IMR-90 (cell line): Measurements from ENCODE around the gene TFEB. TPM values are rescaled to one million over a fixed set of nuclear protein-coding genes. Genes with fewer than 3 reads are reported as not detected.

ENCODE experiments used
- ATAC-seq: fragments of 200-7000 bp; cut with Tn5 transposase; 2 replicates; pipeline ENCODE4 v1.9.1; 2020; ENCODE audit warnings: low read depth, mild to moderate bottlenecking, moderate library complexity
- BruUV-seq: library from RNA; stranded (reverse); fragments of 400-500 nt; replicated peaks from 2 replicates; lab custom pipeline; 2021; lab: Mats Ljungman, UMichigan
- CTCF ChIA-PET: fragments of 300-600 bp; formaldehyde crosslinking; extraction: SDS; loops from one replicate; lab custom pipeline; 2021; ENCODE audit warnings: antibody characterized with exemption; lab: Yijun Ruan, JAX
- POLR2A ChIA-PET: fragments of 300-600 bp; sonication (Branson Sonifier 250); formaldehyde crosslinking; loops from one replicate; lab custom pipeline; 2022; ENCODE audit warnings: antibody characterized with exemption; ENCODE audit not compliant: unreplicated experiment; lab: Charles Lee
- DNase-seq: peaks from one replicate; pipeline ENCODE4 v3.0.0; 2013
- H2AFZ ChIP-seq: replicated peaks from 2 replicates; pipeline ENCODE3; 2013; ENCODE audit warnings: low read length, mild to moderate bottlenecking; ENCODE audit not compliant: poor library complexity
- H2AK5ac ChIP-seq: 2 replicates; pipeline ENCODE4 v1.6.1; 2013; ENCODE audit warnings: low read depth, low read length, inconsistent platforms
- H2AK9ac ChIP-seq: replicated peaks from 2 replicates; pipeline ENCODE3; 2013; ENCODE audit warnings: mild to moderate bottlenecking, low read depth, low read length, moderate library complexity; ENCODE audit not compliant: poor library complexity
- H2BK120ac ChIP-seq: 2 replicates; pipeline ENCODE4 v1.6.1; 2013; ENCODE audit warnings: low read depth, low read length, inconsistent platforms
- H2BK15ac ChIP-seq: 3 replicates; pipeline ENCODE4 v1.6.1; 2013; ENCODE audit warnings: low read depth, low read length, inconsistent platforms
- H2BK20ac ChIP-seq: 2 replicates; pipeline ENCODE4 v1.6.1; 2013; ENCODE audit warnings: low read depth, mild to moderate bottlenecking, inconsistent platforms, low read length, moderate library complexity
- H2BK5ac ChIP-seq: 2 replicates; pipeline ENCODE4 v1.6.1; 2013; ENCODE audit warnings: mild to moderate bottlenecking, low read depth, low read length, inconsistent platforms; ENCODE audit not compliant: poor library complexity, severe bottlenecking
- H3K14ac ChIP-seq: replicated peaks from 2 replicates; pipeline ENCODE4 v1.6.1; 2013; ENCODE audit warnings: low read depth, low read length, inconsistent platforms
- H3K18ac ChIP-seq: 2 replicates; pipeline ENCODE4 v1.6.1; 2013; ENCODE audit warnings: low read depth, low read length, control low read depth
- H3K23ac ChIP-seq: 2 replicates; pipeline ENCODE4 v1.6.1; 2013; ENCODE audit warnings: low read depth, low read length, inconsistent platforms
- H3K27ac ChIP-seq: 2 replicates; pipeline ENCODE4 v1.5.1; 2013; ENCODE audit warnings: mild to moderate bottlenecking, control low read depth, low read length; ENCODE audit not compliant: insufficient read depth
- H3K27me3 ChIP-seq: 2 replicates; pipeline ENCODE4 v1.6.1; 2013; ENCODE audit warnings: low read length; ENCODE audit not compliant: control insufficient read depth, insufficient read depth
- H3K36me3 ChIP-seq: 2 replicates; pipeline ENCODE4 v1.6.1; 2013; ENCODE audit warnings: low read length, mixed read lengths; ENCODE audit not compliant: control insufficient read depth, insufficient read depth
- H3K4ac ChIP-seq: 2 replicates; pipeline ENCODE4 v1.6.1; 2013; ENCODE audit warnings: low read depth, low read length, inconsistent platforms
- H3K4me1 ChIP-seq: 2 replicates; pipeline ENCODE4 v1.6.1; 2013; ENCODE audit warnings: low read length, mixed read lengths; ENCODE audit not compliant: control insufficient read depth, insufficient read depth
- H3K4me2 ChIP-seq: 2 replicates; pipeline ENCODE4 v1.6.1; 2013; ENCODE audit warnings: low read depth, mild to moderate bottlenecking, control low read depth, low read length, moderate library complexity
- H3K4me3 ChIP-seq: 2 replicates; pipeline ENCODE4 v1.5.1; 2013; ENCODE audit warnings: low read depth, mild to moderate bottlenecking, control low read depth, low read length, moderate library complexity; ENCODE audit not compliant: insufficient read depth
- H3K56ac ChIP-seq: 2 replicates; pipeline ENCODE4 v1.6.1; 2013; ENCODE audit warnings: low read length, inconsistent platforms; ENCODE audit not compliant: insufficient read depth; ENCODE audit errors: extremely low read depth
- H3K79me1 ChIP-seq, 2 experiments: 2 replicates each; pipeline ENCODE4 v1.6.1; 2013; ENCODE audit warnings: low read length in 2 of 2, inconsistent platforms in 1 of 2, low read depth in 1 of 2
- H3K9ac ChIP-seq: 2 replicates; pipeline ENCODE4 v1.6.1; 2013; ENCODE audit warnings: low read depth, low read length, control low read depth
- H3K9me1 ChIP-seq: 2 replicates; pipeline ENCODE4 v1.6.1; 2013; ENCODE audit warnings: low read length, inconsistent platforms; ENCODE audit not compliant: insufficient read depth
- H3K9me3 ChIP-seq: 2 replicates; pipeline ENCODE4 v1.6.1; 2013; ENCODE audit warnings: low read length; ENCODE audit not compliant: control insufficient read depth, insufficient read depth
- H4K20me1 ChIP-seq: 2 replicates; pipeline ENCODE4 v1.6.1; 2013; ENCODE audit warnings: low read length, inconsistent platforms; ENCODE audit not compliant: insufficient read depth
- H4K5ac ChIP-seq: 2 replicates; pipeline ENCODE4 v1.6.1; 2013; ENCODE audit warnings: mild to moderate bottlenecking, low read depth, low read length, control low read depth
- H4K8ac ChIP-seq, 2 experiments: 2 replicates each; pipeline ENCODE4 v1.6.1; 2013; ENCODE audit warnings: low read depth in 2 of 2, low read length in 2 of 2, control low read depth in 1 of 2, inconsistent platforms in 1 of 2
- H4K91ac ChIP-seq: 2 replicates; pipeline ENCODE4 v1.6.1; 2013; ENCODE audit warnings: low read depth, low read length, inconsistent platforms; ENCODE audit not compliant: insufficient read depth
- BHLHE40 ChIP-seq: fragments of 150-350 bp; IDR thresholded peaks from 2 replicates; pipeline ENCODE4 v1.6.1; 2016; ENCODE audit warnings: mild to moderate bottlenecking, low read depth, low read length
- CEBPB ChIP-seq: IDR thresholded peaks from 2 replicates; pipeline ENCODE4 v1.6.1; 2012; ENCODE audit warnings: low read depth, low read length, improper control_type of control experiment
- CHD1 ChIP-seq: IDR thresholded peaks from 2 replicates; pipeline ENCODE4 v1.6.1; 2012; ENCODE audit warnings: low read depth, low read length, improper control_type of control experiment
- ELK1 ChIP-seq: fragments of 150-350 bp; IDR thresholded peaks from 2 replicates; pipeline ENCODE4 v1.6.1; 2016; ENCODE audit warnings: low read depth, mild to moderate bottlenecking, low read length, moderate library complexity, borderline replicate concordance
- FOS ChIP-seq: fragments of 150-350 bp; IDR thresholded peaks from 2 replicates; pipeline ENCODE4 v1.6.1; 2016; ENCODE audit warnings: low read depth, low read length
- MAFK ChIP-seq: IDR thresholded peaks from 2 replicates; pipeline ENCODE4 v1.6.1; 2012; ENCODE audit warnings: low read depth, low read length, improper control_type of control experiment
- MAZ ChIP-seq: IDR thresholded peaks from 2 replicates; pipeline ENCODE4 v1.6.1; 2012; ENCODE audit warnings: low read depth, mild to moderate bottlenecking, low read length, improper control_type of control experiment, moderate library complexity, borderline replicate concordance
- MXI1 ChIP-seq: IDR thresholded peaks from 2 replicates; pipeline ENCODE4 v1.6.1; 2012; ENCODE audit warnings: low read depth, mild to moderate bottlenecking, low read length, moderate library complexity, borderline replicate concordance
- NFE2L2 ChIP-seq: fragments of 150-350 bp; IDR thresholded peaks from 2 replicates; pipeline ENCODE4 v1.6.1; 2016; ENCODE audit warnings: low read depth, mild to moderate bottlenecking, low read length
- POLR2A ChIP-seq: IDR thresholded peaks from 2 replicates; pipeline ENCODE4 v1.6.1; 2012; ENCODE audit warnings: mild to moderate bottlenecking, low read depth, low read length
- RFX5 ChIP-seq: IDR thresholded peaks from 2 replicates; pipeline ENCODE4 v1.8.0; 2012; ENCODE audit warnings: low read depth, mild to moderate bottlenecking, low read length, moderate library complexity
- WGBS, 2 experiments: methylation state at CpG; one replicate each; pipeline versions ENCODE4 v1.1.5 to v1.1.7; 2013; ENCODE audit warnings: missing lambda C conversion rate in 2 of 2; ENCODE audit not compliant: insufficient read length in 1 of 2; ENCODE audit errors: extremely low coverage in 2 of 2; 5-methylcytosine and 5-hydroxymethylcytosine counted together
- dilution Hi-C: fragments of 300-500 bp; cut with HindIII; formaldehyde crosslinking; loops from one replicate; pipeline ENCODE4 v1.14.3; 2018; ENCODE audit warnings: low sequenced_read_pairs; ENCODE audit not compliant: unreplicated experiment
- in situ Hi-C: fragments of 300-500 bp; cut with MboI; formaldehyde crosslinking; loops from 3 replicates; pipeline ENCODE4 v1.14.3; 2019; ENCODE audit warnings: low sequenced_read_pairs, inconsistent platforms, mixed read lengths
- intact Hi-C: fragments of 100-400 bp; cut with micrococcal nuclease; formaldehyde crosslinking; loops from 2 replicates; pipeline ENCODE4 v1.10.0; 2022
- polyA plus RNA-seq, 3 experiments: library from polyadenylated mRNA; depleted of rRNA; stranded (reverse); fragments of >200 nt; gene quantifications; 2 replicates each; pipeline ENCODE4 v1.2.3, GENCODE V29; 2012; ENCODE audit warnings: low replicate concordance in 1 of 3
- total RNA-seq: library from RNA; depleted of rRNA; stranded (reverse); fragments of >200 nt; gene quantifications from 2 replicates; pipeline ENCODE4 v1.2.3, GENCODE V29; 2012
- TF ChIP-seq, protein P1 (sequence below): fragments of 150-350 bp; IDR thresholded peaks from 2 replicates; pipeline ENCODE4 v1.6.1; 2017; ENCODE audit warnings: mild to moderate bottlenecking, antibody characterized with exemption, low read length, low read depth
- TF ChIP-seq, protein P2 (sequence below): conservative IDR thresholded peaks from 2 replicates; pipeline ENCODE4 v1.5.1; 2012; ENCODE audit warnings: mild to moderate bottlenecking, low read depth, low read length, improper control_type of control experiment

Gene TFEB
- total and polyA plus RNA-seq, 2 of the 4 experiments (the other 2 are of a cell fraction), result 4.5 to 4.9 TPM

GRCh38 chr6:41636833-41637193, 98.6 kb downstream of the TFEB start:
- Histone ChIP-seq H3K4me2 (no peak overlapping the region), H4K20me1 (no peaks in the 10 kb centered on the region), H3K27ac (no peak overlapping the region), H4K91ac (no peak overlapping the region), H3K79me1 (no peaks in the 10 kb centered on the region), H2BK20ac (no peak overlapping the region), H3K23ac (no peak overlapping the region), H3K36me3 (no peaks in the 10 kb centered on the region), H4K8ac (no peak overlapping the region), H3K4me1 (no peaks in the 10 kb centered on the region), H3K27me3 (peaks cover 92% of the 10 kb centered on the region), H2BK120ac (no peak overlapping the region), H4K5ac (no peak overlapping the region), H2AFZ (no peak overlapping the region), H3K9ac (no peak overlapping the region), H3K14ac (no peak overlapping the region), H3K56ac (no peak overlapping the region), H3K9me3 (no peaks in the 10 kb centered on the region; the same call in 1 of the 2 replicates), H3K9me1 (no peaks in the 10 kb centered on the region), H3K18ac (no peak overlapping the region), H3K4ac (no peak overlapping the region), H2AK5ac (no peak overlapping the region), H3K4me3 (no peak overlapping the region), H2BK5ac (no peak overlapping the region), H2BK15ac (no peak overlapping the region), H2AK9ac (no peak overlapping the region)
- dilution Hi-C loops, result no loop called here
- in situ Hi-C loops, result no loop called here
- ChIA-PET POLR2A (no interaction called here), CTCF (no interaction called here)
- TF ChIP-seq FOS, result no peak
- no peak for TF ChIP-seq NFE2L2
- TF ChIP-seq BHLHE40, result no peak
- no peak for TF ChIP-seq ELK1
- TF ChIP-seq MAFK, result no peak
- TF ChIP-seq MXI1, result no peak
- TF ChIP-seq POLR2A, result no peak
- TF ChIP-seq, protein P1, sequence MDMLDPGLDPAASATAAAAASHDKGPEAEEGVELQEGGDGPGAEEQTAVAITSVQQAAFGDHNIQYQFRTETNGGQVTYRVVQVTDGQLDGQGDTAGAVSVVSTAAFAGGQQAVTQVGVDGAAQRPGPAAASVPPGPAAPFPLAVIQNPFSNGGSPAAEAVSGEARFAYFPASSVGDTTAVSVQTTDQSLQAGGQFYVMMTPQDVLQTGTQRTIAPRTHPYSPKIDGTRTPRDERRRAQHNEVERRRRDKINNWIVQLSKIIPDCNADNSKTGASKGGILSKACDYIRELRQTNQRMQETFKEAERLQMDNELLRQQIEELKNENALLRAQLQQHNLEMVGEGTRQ, result no peak
- TF ChIP-seq, protein P2, sequence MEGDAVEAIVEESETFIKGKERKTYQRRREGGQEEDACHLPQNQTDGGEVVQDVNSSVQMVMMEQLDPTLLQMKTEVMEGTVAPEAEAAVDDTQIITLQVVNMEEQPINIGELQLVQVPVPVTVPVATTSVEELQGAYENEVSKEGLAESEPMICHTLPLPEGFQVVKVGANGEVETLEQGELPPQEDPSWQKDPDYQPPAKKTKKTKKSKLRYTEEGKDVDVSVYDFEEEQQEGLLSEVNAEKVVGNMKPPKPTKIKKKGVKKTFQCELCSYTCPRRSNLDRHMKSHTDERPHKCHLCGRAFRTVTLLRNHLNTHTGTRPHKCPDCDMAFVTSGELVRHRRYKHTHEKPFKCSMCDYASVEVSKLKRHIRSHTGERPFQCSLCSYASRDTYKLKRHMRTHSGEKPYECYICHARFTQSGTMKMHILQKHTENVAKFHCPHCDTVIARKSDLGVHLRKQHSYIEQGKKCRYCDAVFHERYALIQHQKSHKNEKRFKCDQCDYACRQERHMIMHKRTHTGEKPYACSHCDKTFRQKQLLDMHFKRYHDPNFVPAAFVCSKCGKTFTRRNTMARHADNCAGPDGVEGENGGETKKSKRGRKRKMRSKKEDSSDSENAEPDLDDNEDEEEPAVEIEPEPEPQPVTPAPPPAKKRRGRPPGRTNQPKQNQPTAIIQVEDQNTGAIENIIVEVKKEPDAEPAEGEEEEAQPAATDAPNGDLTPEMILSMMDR, result no peak
- no peak for TF ChIP-seq MAZ
- no peak for TF ChIP-seq RFX5
- TF ChIP-seq CHD1, result no peak
- TF ChIP-seq CEBPB, result no peak
- DNase-seq (no peak), ATAC-seq (no peak; the same call in 1 of the 2 replicates)
- 7% methylated on average over 15 of the region's 31 CpGs; no CpG with 5 or more reads in 1 of the 2 experiments for WGBS, 2 experiments
- BruUV-seq, result no TSS peak
- intact Hi-C loops, result no loop called here
